NCI-H69 (cell line): ENCODE data around the gene UNK.

Experiments used
- DNase-seq: peaks from one replicate; lab custom pipeline; 2025; lab: John Stamatoyannopoulos, UW

UNK gene

DNA sequence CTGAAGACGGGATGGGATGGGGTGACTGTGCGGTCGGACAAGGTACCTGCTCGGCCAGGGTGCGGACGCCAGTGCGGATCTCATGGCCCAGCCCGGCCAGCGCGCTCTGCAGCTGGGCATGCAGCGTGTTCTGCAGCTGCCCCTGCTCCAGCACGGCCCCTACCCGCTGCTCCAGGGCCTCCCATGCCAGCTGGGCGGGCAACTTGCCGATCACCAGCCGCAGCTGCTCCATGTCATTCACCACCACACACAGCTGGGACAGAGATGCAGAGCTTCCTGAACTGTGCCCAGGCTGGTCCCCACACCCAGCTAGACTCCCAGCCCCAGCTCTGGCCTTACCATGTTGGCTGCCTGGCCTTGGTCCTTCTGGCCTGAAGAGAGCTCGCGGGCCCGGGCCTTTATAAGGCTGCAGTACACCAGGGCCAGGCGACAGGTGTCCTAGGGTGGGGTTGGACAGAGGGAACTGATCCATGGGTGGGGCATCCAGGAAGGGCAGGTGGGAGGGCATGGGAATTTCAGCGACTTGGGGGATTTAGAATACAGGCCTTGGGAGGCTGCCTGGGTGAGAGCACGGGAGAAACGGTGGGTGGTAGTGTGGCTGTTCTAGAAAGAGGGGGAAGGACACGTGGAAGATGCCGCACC is 49.8 kb downstream of the UNK start:
- no peak for DNase-seq

DNA sequence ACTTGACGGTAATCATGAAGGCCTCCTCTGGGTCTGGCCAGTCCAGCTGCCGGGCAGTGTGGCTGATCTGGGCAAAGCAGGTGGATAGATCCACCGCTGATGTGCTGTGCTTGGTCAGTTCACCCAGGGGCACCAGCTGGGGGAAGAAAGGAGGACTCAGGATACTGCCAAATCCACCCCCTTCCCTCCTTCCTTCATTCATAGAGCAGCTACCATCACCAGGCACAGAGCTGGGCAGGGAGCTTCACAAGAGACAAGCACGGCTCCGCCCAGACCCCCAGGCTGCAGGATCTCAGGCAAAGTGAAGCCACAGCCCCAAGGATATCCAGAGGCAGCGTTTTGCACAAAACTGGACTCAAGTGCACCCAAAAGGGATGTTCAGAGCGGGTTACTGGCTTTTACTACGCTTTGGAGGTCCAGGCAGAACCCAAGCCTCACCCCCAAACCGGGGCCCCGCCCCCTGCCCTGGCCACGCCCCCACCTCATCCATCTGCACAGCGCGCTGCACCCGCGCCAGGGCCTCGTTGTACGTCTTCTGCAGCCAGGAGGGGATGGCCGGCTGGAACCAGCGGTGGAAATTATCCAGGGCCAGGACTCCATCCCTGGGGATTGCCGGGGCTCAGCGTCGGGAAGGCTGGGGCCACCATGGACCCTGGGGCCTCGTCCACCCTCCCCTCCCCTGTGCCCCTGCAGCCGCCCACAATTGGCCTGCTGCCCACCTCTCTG is 50.5 kb downstream of the UNK start:
- peak; percentile 79 for DNase-seq

DNA sequence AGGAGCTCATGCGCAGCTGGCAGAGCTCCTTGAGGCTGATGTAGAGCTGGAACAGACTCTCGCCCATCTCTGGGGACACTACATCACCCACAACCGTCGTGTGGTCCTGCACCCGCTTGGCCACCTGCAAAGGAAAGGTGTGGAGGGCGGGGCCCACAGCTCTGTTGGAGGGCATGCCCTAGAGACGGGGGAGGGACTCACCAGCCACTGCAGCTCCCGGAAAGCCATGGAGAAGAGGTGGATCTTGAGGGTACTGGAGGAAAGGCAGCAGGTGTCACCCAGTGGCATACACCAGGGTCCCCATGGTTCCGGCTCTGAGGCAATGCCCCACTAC is 51.0 kb downstream of the UNK start:
- DNase-seq, result no peak

DNA sequence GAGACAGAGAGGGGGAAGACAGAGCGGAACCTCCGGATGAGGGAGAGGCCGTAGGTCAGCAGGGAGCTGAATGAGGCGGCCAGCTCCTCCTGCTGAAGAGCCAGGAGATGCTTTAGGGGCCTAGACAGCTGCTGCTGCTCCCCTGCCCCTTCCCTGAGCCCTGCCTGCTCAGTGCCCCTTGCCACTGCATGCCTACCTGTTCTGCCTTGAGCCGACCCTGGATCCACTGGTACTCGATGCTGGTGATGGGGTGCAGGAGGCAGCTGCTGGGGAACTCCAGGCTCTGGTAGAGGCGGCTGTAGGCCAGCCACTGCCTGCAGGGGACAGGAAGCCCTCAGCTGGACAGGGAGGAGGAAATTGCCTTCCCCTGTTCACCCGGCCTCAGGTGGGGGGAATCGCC is 52.0 kb downstream of the UNK start:
- DNase-seq, result no peak

DNA sequence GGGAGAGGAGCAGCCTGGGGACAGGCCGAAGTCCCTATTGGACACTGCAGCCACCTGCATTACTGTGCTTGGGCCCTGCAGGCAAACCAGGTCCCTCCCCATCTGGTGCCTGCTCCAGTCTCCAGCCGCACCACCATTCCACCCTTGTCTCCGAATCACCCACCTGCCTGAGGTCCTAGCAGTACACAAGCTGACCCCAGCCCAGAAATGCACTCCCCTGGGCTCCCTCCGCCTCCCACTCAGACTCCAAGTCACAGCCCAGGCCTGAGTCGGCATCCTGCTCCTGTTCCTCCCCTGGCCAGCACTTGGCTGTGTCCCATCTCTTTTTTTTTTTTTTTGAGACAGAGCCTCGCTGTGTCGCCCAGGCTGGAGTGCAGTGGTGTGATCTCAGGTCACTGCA is 53.3 kb downstream of the UNK start:
- no peak for DNase-seq

DNA sequence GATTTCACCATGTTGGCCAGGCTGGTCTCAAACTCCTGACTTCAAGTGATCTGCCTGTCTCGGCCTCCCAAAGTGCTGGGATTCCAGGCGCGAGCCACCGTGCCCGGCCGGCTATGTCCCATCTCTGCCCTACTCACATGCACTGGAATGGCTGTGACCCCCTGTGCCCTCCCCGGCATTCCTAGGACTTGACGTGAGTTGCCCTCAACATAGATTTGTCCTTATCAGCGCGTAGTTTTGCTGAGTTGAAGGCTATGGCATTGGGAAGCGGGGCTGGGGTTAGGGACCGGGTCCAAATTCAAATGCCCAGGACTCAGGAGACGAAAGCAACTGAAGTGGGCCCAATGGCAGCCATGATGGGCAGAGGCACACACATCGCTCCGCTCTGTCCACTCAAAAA is 53.8 kb downstream of the UNK start:
- no peak for DNase-seq

DNA sequence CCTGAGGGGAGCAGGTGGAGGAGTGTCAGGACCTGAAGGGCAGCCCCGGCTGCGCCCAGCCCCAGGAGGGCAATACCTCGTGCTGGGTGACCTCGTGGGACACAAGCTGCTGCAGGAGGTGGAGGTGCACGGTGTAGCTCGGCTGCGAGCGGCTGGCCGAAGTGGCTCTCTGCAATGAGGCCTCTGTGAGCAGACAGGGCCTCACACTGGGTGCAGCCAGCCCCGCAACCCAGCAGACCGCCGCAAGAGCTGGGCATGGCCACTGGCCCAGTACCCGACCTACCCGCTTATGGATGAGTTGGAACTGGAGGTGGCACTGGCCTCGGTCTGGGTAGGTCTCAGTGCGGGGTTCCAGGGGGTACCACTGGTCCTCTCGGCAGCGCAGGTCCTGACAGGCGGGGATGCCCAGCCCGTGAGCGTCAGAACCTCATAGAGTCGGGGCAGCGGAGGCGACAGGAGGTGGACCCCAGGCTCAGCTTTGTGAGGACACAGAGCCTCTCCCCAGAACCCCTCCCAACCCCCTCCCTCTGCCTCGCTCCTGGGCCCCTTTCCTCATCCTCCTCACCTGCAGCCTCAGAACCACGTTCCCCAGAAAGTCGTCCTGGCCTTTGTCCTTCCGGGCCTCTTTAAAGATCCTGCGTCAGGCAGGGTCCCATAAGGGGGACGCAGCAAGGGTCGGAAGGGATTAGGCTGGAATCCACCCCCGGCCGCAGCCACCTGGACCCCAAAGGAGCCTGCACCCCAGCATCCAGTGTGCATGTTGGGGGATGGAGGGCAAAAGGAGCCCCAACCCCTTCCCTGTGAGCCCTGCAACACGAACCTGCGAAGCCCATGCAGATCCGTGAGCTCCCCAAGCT is 55.6 kb downstream of the UNK start:
- no peak for DNase-seq

DNA sequence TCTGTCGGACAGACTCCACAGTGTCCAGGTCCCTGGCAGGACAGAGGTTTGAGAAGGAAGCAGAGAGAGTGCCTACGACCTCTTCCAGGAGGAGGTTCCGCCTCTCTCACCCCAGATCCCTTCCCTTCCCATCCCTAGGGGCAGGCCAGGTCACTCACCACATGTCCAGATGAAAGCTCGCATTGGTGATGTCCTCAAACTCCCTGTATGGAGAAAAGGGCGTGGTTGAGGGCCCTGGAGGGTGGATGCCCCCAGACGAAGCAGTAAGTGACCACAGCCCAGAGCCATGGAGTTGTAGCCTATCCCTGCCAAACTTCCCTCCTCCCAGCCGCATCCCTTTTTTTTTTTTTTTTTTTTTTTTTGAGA is 56.2 kb downstream of the UNK start:
- no peak for DNase-seq

DNA sequence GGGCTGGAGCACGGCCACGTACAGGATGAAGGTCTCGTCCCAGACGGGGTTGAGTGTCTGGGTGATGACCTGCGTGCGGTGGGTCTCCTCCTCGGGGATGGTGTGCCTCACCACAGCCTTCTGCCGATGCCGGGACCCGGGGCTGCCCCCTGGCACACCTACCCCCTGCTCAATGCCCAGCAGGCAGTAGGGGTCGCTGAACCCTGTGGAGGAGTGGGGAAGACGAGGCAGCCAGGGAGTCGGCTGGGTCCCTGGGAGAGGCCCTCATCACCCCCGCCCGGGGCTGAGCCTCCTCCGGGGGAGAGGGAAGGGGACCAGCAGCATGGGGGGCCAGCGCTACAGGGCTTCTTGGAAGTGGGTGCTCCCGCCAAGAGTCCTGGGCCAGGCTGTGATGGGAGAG is 57.8 kb downstream of the UNK start:
- DNase-seq, result no peak

DNA sequence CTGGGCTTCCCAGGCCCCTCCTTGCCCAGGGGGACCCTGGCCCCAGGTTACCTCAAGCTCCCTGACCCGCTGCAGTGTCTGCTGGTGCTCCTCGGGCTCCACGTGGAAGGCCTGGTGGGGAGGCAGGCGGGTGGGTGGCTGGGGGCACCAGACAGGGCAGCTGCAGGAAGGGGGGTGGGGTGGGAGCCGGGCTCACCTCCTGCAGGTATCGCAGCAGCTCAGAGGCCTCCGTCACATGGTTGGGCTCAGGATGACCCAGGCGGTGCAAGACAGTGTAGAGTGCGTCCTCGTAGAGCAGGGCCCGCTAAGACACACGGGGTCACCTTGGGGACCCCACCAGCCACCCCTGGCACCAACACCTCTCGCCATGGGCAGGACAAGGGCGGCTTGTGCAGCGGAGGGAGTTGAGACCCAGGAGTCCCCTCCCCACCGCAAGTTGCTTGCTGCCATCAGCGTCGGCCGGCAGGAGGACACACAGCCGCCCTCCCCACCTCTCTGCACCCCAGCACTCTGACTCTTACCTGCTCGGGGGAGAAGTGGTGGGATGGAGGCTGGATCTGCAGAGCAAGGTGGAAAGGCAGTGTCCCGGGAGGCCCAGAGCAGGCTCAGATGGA is 58.5 kb downstream of the UNK start:
- DNase-seq, result no peak

DNA sequence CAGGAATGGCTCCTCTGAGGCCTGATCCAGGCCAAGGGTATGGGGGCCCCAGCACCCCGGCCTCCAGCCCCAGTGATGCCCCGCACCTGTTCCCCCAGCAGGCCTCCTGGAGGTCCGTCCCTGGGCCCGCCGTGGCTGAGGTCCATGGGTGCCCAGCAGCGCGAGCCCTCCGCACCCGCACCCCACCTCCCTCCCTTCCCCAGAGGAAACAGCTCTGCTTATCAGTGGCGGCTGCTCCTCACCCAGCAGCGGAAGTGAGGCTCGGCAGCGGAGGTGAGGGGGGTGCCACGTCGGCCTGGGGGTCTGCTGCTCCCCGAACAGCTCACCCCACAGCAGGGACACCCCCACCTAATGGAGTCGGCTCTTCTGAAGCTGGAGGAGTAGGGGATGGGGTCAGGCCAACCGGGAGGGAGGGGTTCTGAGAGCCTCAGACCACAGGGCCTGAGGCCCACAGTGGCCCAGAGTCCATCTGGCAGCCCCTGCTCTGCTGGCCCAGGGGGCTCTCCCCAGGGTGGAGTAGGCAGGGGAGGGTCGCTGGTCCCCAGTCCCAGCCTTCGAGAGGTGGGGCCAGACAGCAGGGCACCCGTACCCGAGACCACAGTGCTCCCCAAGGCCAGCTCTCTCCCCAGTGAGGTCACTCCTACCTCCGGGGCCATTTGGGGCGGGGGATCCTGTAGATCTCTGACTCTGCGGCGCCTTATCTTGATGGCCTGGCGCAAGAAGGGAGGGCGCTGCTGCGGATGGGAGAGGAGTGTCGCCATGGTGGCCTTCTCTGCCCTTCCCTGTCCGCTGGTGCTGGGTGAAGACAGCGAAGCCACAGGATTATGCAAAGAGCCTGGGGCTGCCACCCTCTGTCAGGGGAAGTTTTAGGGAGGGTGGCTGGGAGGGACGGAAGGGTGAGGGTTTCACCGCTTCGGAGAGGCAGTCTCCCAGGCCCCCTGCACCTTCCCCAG is 59.2 kb downstream of the UNK start, which contains the start of gene UNC13D:
Gene UNC13D (minus strand): TSS at position 828 of the 953 bp plus-strand sequence. CDS start 67 bp downstream, at position 761.
- DNase-seq, result no peak

DNA sequence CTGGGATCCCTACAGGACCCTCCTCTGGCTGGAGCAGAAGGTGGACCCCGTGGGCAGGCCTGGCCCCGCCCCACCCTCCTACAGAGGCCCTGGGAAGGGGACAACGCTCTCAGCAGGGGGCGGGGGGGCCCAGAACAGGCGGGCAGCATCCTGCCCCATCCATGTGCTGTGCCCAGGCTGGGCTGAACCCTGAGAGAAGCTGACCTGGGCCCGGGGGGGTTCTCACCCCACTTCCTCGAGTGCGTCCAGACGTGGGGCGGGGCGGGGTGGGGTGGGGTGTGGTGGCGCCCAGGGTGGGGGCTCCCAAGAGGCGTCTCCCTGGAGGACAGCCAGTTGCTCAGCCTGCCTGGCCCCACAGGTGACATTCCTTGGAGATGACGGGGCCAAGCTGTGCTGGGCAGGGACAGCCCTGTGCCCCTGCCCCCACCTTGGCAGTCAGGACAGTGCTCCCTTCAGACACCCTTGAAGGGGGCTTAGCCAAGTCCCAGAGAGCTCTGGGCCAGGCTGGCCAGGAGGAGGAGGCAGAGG is 60.0 kb downstream of the UNK start:
- DNase-seq, result no peak

DNA sequence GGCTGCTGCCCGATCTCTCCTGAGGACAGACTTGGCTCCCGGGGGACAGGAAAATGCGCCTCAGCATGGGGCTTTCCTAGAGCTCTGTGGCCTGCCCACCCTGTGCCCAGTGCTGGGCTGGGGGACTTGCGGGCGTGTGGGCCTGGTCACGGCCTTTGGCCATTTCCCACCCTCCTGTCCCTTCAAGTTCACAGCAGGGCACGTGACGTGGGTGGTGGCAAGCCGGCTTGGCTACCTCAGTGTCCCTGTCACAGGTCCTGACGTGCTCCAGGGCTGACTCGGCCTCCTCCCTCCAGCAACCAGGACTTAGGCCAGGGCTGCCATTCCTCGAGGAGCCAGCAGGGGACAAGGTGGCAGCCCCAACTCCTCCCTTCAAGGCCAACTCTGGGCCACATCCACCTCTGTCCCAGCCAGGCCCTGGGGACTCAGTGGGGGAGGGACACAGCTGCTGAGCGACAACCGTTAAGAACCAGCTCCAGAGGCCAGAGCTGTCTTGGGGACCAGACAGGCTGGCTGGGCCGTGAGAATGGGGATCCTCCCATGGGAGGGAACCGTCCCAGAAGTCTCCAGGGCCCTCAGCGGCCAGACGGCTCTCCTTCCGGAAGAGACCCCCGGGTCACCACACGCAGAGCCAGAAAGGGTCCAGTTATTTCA is 60.6 kb downstream of the UNK start:
- peak; percentile 61 for DNase-seq

DNA sequence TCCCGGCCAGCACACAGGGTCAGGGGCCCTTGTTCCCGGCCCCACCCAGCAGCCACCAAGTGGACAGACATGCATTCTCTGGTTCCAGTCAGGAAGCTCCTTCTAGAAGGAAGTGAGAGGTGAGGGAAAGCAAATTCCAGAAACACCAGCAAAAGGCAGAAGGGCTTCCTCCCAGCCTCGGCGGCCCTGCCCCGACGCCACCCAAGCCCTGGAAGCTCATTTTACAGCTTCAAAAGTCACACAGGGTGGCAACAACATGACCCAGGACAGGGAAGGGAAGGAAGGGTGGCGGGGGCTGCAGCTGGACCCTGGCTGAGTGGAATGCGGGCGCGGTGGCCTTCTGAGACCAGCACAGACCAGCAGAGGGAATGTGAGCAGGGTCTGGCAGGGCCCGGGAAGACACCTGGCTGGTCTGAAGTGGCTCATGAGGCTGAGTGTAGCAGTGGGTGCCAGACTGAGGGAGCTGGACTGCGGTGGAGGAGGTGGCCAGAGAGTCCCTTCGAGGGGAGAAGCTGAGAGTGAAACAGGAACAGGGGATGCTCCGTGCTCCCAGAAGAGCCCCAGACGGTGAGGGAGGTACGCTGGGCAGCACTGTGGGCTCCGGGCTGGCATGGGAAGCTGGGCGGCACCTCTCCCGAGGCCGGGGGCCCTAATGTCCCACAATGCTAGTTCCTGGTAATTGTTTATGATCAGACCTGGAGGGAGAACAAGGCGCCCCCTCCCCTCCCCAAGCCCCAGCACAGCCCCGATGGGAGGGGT is 61.5 kb downstream of the UNK start:
- DNase-seq, result no peak

DNA sequence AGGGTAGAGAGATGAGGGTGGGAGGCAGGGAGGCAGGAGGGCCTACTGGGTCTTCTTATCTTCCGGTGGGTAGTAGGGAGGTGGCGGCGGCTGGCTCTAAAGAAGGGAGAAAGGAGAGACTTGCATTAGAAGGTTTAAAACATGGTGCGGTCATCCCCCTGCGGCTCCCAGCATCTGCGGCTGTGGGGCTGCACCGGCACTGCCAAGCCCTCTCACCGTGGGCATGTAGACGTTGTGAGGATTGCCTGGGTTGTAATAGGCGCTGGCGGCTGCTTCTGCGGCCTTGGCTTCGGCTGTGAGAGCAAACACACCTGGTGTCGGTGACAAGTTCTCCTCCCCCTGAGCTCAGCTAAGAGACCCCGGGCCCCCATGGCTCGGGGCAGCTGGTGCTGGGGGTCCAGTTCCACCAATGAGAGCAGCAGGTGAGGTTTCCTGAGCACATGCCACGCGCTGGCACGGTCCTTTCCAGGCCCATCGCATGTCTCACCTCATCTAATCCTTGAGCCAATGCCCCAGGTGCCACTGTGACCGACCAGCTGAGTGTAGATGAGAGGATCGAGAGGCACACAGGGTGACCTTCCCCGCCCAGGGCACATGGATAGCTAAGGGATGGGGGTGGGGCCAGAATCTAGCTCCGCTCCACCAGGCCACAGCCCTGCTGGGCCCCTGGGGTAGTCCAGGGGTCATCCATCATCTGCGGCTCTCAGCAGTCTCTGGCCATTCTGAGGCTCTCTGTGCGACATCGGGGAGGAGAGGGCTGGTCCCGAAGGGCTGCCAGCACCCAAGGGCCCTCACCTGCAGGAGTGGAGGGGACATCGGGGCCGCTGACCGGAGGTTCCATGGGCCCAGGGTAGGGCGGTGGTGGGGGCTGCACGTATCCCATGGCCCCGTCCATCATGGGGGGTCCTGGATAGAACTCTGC is 62.3 kb downstream of the UNK start:
- no peak for DNase-seq

DNA sequence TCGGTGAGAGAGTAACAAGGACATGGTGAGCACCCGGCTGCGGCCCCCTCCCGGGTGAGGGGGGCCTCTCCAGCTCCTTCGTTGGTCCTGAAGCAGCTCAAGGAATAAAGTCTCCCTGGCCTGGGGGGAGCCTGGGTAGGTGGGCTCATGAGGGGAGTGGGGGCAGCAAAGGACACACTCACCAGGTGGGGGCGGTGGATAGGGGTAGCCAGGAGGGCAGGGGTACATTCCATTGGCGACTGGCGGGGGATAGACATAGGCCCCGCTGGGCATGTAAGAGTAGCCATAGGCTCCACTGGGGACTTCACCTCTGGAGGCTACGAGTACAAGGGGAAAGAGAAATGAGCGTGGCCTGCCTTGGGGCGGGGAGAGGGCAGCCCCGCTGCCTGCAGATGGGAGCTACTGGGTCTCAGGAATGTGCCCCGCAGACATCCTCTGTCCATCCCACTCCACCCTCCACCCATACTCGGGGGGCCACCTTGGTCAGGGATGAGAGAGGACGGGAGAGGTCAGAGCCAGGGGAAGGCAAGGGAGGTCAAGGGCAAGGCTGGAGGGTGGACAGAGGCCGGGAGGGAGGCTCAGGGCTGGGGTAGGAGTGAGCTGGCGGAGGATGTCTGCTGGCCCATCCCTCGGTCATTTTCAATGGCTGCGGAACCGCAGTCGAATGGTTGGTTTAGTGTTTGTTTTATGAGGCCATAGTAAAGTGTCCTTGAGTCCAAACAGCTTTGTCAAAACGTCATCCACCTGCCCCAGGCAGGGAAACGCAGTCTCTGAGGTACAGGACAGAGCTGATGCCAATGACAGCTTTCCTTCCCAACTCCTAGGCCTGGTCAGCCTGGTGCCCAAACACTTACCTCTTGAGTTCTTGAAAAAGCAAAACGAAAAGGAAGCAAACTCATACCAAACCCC is 63.3 kb downstream of the UNK start:
- DNase-seq, result no peak

DNA sequence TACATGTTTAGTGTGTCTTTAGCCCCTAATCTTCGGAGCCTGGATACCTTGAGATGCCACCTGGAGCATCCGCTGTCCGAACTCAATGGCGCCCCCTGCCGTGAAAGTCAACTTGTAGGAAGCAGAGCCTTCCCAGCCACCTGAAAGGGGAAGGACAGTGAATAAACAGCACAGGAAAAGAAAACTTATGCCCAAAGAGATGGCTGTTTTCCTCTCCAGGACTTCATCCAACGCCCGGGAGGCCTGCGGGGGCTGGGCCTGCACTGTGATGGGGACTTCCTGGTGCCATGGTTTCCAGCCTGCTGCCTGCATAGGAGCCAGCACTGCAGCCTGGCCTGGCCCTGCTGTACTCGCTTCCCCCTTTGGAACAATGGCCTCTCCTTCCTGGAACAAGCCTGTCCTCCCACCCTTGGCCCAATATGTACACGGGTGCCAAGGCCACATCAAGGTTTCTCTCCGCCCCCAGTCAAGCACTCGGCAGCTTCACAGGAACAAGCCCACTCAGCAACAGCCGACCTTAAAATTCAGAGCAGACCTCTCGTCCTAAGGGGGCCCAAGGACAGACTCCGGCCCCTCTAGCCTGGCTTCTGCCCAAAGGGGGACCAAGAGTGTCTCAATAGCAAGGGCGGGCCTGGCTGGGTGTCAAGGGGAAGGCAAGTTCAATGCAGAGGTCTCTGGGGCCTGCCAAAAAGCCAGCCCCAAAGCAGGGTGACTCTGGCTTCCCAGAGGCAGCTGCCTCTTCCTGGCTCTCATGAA is 64.1 kb downstream of the UNK start:
- DNase-seq, result peak; percentile 74
